HPDE6-E6E7 (cell line): Measurements from ENCODE around the gene PHGDH.

ENCODE experiments used
- DNase-seq: peaks from one replicate; pipeline ENCODE4 v3.0.0; 2011; ENCODE audit warnings: missing footprints; ENCODE audit errors: extremely low spot score

The PHGDH gene

DNA sequence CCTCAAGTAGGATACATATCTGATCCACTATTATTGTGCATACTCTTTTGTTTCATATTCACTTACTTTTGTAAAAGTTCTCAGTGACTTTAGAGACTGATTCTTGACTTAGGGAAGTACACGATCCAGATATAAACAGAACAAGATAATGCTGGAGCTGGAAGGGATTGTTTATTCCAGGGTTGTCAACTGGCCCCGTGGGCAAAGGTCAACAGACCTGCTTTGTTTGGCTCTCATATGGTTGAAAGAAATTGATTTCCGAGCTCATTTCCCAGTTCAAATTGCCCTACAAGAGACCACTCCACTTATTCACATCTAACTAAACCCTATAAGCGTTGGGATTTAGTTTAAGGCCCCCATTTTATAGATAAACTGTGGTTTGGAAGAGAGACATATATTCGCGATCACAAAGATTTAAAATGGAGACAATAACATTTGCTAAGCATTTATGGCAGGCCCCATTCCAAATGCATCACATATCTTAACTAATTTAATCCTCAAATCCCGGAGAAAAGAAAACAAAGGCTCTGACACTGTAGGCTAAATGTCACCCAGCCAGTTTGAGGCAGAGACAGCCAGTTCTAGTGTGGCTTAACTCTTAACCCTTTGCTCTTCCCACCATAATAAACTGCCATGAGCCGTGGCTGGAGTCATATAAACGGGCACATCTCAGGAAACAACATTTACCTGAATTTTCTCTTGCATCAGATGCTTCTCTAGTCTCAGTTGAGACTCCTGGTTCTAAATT, 78.9 kb downstream of the PHGDH start:
- DNase-seq: no peak

DNA sequence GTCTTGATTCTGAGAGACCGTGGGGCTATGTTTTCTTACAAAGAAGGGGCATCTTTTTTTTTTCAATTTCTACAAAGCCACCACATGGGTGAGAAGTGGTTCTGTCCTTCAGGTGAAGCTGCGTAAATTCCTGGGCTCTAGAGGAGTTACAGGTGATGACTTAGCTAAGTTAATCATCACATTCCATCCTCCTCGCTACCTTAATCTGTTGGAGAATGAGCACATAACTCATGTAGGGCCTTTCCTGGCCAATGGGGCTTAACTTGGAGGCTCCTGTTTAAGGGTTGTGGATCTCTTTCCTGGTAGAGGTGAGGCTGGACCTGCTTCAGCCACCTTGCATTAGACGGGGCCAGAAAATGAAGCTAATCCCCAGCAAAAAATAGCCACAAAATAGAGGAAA, 79.6 kb downstream of the PHGDH start:
- DNase-seq: no peak
